Esophagus muscularis mucosa (tissue), 3 donors: Measurements from ENCODE around the gene IL17REL.

Experiments
- POLR2AphosphoS5 ChIP-seq, 2 donors: sonication (generic); formaldehyde crosslinking; IDR thresholded peaks; one replicate each; pipeline ENCODE4 v1.6.1; 2017; ENCODE audit warnings: antibody characterized with exemption in 2 of 2
- TF ChIP-seq, protein P1 (sequence below), 3 experiments: fragments of 200-600 bp in 2 of 3; fragments of 450-650 bp in 1 of 3; sonication (generic) in 2 of 3; IDR thresholded peaks; one replicate each; pipeline ENCODE4 v1.5.1; 2017 to 2019; ENCODE audit warnings: antibody characterized with exemption in 3 of 3, mild to moderate bottlenecking in 2 of 3, moderate library complexity in 1 of 3

DNA sequence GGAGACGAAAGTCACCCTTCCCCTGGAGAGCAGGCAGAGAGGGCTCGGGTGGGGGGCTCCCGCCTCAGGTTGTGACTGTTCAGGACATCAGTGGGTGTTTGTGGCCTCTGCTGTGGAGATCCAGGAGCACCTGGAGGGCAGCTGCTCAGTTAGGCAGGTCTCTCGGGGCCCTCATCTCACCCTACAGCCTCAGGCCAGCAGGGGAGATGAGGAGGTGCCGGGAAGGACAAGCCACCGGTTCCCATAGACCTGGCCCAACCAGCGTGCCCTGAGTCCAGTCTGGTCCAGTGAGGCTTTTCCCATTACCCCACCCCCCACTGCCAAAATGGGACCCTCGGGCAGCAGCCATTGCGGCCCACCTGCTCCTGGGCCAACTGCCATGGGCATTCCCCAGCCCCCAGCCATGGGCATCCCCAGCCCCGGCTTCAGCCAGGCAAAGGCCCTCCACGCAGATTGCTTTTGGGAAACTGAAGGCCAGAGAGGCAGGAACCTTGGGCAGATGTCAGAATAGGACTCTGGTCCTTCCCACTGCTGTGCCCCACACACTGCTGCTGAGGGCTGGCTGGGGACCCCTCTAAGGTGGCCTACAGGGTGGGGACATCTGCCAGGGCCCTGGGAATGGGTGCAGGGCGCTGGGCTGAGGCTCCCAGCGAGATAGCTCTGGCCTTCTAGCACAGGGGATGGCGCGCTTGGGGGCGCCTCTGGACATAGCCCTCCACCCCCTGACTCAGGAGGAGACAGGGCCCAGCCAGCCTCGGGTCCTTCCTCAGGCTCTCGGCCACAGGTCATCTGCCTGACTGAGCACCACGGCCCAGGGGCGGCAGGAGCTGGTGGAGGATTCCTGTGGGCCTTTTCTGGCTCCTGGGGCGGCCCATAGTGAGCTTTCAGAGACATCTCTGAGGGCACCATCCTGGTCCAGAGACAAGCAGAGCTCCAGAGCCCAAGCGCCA, 47.2 kb downstream of the IL17REL start:
- TF ChIP-seq, protein P1, sequence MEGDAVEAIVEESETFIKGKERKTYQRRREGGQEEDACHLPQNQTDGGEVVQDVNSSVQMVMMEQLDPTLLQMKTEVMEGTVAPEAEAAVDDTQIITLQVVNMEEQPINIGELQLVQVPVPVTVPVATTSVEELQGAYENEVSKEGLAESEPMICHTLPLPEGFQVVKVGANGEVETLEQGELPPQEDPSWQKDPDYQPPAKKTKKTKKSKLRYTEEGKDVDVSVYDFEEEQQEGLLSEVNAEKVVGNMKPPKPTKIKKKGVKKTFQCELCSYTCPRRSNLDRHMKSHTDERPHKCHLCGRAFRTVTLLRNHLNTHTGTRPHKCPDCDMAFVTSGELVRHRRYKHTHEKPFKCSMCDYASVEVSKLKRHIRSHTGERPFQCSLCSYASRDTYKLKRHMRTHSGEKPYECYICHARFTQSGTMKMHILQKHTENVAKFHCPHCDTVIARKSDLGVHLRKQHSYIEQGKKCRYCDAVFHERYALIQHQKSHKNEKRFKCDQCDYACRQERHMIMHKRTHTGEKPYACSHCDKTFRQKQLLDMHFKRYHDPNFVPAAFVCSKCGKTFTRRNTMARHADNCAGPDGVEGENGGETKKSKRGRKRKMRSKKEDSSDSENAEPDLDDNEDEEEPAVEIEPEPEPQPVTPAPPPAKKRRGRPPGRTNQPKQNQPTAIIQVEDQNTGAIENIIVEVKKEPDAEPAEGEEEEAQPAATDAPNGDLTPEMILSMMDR (IDR thresholded peaks at IDR 0.05) = no peak
- TF ChIP-seq POLR2AphosphoS5 (IDR thresholded peaks at IDR 0.05) = no peak
